CD4-positive, alpha-beta T cell treated with Interleukin-15 for 4 hours (primary cell): ENCODE measurements around the gene BAG5.

Experiments
- DNase-seq: peaks from one replicate; pipeline ENCODE4 v3.0.0-alpha.2; 2020; ENCODE audit warnings: low spot score

Gene BAG5

DNA sequence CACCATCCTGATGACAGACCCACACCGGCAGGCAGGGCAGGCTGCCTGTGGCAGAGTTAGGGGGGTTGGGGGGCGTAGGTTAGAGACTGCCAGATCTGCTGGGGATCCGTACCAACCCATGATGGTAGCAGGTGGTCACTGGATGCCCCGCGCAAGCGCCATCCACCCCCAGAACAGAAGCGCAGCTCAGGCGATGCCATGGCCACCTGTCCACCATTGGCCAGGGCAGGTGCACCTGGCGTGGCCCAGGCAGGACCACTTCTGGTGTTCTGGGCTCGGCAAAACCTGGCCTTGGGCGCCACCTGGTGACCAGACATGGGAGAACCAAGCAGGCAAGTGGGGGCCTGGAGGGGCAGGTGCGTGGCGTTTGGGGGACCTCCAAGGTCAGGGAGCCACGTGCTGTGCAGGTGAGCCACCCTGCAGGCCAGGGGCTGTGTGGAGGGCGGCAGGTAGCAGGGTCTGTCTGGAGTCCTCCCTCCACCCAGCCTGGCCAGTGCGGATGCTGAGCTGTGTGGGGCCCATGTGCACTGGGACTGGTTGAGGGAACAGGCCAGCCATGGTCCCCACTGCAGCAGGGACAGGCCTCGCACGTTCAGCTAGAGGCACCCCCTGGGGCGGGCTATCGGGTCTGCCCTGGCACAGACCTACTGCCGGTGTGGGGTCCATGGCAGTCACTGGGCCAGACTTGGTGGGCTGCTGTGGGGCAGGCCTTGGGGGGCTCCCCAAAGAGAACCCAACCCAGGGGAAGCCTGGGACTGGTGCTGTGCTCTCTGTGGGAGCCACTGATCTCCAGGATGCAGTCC lies 15.6 kb downstream of the BAG5 start:
- DNase-seq, result peak; percentile 75

DNA sequence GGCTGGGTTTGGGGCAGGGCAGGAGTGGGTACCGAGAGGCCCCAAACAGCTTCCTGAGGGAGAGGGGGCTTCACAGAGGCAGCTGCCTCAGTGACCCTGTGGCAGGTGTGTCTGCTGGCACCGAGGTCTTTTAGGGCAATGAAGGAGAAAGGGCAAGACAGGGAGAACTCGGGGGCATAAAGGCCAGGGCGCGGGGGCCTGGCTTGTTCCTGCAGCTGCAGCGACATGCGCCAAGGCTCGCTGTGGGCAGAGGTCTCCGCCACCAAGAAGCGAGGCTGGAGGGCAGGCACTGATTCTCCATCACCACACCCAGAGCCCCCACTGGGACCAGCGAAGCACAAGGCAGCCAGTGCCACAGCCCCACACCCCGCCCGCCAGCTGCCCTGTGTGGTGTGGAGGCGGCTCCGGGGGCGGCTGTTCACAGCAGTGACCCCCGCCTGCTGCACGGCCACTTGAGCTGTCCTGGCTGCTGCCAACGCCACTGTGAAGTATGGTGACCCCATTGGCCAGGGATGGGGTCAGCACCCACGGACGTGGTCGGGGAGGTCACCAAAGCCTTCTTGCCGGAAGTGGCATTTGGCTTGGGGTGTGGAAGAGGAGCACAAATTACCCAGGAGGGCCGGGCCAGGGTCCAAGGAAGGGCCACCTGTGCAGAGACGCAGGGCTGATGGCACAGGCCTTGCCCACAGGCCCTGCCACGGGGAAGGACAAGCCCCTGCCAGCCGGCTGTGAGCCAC lies 16.4 kb downstream of the BAG5 start:
- DNase-seq, result no peak

DNA sequence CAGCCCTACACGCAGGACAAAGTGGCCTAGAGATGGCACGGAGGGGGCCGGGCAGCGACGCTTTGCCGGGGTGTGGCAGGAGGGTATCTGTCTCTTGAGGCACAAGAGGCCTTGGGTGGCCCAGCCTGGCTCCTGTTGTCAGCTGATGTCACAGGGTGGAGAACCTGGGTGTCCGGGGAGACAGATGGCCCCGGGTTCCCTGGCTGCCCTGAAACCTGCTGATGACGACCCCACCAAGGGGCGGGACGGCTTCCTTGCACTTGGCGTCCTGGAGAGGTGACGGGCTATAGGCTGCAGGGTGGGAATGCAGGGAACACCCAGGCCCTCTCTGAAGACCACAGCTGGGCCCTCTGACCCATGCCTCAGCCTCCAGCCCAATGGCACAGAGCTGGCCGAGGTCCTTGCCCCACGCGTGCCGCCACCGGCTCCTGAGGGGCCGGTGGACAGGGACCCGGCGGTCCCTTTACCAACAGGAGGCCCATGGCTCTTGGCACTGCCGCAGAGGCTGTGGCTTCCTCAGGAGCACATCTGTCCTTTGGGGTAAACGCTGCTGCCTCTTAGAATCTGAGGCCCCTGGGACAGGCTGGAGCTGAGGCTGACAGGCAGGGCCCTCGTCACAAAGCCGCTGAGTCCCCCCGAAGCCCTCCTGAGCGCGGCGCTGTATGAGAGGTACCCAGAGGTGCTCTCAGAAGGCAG lies 17.1 kb downstream of the BAG5 start:
- no peak for DNase-seq

DNA sequence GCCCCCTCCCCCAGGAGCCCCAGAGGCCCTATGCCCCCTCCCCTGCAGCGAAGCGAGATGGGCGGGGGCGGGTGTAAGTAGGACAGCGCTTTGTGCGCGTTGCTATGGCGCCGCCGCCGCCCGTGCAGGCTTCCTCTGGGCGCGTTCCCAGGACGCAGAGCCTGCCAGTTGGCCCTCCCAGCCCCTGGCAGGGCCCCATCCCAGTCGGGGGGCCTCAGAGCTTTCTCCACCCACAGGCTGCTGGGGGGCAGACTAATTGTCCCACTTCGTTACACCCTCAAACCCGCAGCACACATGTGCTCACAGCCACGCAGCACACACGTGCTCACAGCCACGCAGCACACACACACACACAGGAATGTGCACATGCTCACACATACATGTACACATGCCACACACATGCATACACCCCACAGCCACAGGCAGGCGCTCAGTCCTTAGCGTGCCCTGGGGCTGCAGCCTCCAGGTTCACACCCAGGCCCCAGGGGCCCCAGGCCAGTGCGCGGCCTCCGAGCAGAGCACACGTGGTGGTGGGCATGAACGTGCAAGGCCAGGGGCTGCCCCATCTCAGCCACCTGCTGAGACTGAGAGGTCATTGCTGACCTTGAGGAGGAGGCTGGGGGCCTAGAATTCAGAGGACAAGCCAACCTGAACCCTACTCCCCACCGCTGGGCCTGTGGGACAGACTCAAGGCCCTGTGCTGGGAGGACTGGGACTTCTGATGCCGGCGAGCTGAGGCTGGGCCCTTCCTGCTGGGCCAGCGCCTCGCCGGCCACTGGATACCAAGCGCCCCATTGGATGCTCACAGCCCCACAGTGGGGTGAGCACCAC lies 17.9 kb downstream of the BAG5 start:
- no peak for DNase-seq

DNA sequence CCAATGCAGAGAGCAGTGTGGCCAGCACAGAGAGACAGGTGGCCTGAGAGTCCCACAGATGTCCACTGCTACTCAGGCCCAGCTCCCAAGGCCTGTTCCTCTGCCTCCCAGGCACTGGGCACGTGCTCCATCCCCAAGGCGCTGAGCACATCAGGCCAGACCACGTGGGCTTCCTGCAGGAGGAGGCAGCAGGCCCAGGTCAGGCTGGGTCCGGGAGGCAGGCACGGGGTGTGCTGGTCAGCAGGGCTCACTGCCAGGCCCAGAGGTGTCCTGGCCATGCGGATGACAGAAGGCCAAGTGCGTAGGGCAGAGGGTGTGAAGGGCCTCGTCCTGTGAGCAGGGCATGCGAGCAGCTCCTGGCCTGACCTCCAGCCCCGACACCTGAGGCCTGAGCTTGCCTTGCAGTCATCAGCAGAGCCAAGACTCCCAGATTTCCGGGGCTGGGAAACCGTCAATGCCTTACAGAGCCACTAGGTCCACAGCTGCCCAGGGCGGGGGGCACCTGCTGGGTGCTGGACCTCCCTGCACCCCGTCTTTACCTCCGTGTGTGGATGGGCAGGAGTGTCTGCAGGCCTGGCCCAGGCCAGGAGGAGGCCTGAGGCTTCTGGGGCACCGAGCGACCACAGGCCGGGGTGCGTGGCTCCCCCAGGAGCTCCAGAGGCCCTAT lies 18.6 kb downstream of the BAG5 start:
- DNase-seq, result no peak

DNA sequence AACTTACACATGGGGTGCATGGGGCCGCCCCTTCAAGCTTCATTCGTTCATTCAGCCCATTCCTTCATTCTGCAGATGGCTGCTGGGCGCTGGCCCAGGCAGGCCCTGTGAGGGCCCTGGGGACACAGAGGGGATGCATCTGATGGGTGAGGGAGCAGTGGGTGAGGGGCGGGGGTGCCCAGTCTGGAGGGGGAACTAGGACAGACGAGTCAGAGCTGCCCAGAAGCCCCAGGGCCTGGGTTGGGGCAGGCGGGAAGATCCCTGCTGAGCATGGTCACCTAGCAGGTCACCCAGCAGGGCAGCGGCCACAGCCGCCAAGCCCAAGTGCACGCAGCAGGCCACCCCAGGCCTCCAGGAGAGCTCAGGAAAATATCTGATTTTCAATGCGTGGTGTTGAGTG lies 19.3 kb downstream of the BAG5 start:
- DNase-seq, result no peak

DNA sequence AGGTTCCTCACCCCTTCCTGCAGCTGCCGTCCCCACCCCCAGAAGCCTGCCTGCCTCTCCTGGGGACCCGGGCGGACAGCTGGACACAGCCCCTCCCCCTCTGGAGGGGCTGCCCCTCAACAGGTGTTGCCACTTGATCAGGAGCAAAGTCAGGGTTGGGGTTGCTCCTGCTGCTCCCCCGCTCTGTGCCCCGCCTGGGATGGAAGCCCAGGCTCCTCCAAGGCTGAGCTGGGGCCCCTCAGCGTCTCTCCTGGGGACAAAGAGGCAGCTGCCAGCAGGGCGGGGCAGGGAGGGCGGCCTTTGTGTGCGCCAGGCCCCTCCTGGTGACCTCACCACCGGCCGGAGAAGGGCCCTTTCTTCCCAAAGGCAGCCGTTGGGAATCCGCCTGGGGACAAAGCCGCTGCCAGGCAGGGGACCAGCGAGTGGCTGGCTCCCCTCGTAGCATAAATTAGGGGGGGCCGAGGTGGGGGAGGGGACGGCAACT lies 19.8 kb downstream of the BAG5 start:
- no peak for DNase-seq

DNA sequence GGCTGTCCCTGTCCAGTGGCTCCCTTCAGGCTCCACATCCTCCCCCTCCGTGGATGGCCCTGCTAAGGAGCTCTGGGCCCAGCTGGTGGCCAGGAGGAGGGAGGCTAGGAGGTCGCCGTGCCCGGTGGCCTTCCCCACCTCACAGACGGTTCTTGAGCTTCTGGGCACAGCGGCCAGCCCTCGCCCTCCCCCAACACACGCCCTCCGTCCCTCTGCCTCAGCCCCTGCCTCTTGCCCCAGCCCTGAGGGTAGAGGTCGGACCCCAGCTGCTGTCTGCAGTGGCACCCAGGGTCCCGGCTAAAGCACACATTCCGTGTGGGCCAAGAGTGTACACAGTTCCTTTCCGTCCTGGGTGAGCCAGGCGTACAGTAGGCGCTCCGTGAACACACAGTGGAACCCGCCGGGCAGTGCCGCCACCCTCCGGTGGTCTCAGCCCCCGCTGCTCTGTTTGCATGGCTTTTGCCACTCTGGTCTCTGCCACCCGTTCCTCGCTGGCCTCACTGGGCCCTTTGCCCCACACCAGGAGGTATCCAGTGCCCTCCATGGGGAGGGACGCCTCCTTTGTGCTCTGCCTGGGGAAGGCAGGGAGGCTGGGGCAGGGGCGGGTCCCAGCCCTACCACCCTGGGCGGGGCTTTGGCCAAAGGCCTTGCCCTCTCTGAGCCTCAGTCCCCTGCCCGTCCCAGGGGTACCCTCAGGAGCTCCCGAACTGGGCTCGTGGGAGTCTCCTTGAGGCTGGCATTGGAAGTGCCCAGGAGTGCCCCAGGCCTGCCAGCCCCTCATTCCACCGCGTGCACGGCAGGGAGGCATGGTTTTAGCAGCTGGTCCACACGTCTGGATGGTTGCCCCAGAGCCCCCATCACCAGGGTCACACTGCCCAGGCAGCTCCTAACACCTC lies 20.5 kb downstream of the BAG5 start:
- DNase-seq, result no peak

DNA sequence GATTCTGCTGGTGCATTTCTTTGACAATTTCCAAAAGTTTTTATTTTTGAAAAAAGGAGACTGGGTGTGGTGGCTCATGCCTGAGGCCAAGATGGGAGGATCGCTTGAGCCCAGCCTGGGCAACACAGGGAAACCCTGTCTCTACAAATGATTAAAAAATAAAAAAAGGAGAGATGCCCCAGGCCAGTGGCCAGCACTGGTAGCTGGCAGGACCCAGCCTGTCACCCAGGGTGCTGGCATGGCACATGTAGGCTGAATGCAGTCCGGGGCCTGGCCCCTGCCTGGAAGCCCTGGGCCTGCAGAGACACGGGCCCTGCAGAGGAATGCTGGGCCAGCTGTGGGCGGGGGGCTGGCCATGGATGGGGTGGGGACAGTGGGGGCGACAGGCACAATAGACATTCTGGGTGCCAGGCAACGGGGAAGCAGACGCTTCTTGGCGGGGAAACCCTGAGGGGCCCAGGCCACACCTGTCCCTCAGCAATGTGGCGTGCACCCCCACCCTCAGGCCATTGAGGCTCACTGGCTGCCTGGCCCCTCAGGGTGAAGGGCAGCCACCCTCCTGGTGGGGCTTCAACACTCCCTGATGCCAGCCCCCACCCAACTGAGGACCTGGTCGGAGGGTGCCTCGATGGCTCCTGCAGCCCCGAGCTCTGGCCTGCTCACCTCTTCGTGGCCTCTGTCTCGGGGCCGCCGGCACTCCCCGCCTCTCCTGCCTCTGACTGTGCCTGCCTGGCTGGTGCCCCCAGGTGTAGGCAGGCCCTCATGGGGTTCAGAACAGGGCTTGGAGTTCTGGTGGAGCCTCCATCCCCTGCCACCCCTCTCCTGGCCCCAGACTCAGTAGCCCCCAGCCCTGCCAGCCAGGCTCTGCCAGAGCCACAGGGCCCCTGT lies 21.4 kb downstream of the BAG5 start:
- DNase-seq, result no peak

DNA sequence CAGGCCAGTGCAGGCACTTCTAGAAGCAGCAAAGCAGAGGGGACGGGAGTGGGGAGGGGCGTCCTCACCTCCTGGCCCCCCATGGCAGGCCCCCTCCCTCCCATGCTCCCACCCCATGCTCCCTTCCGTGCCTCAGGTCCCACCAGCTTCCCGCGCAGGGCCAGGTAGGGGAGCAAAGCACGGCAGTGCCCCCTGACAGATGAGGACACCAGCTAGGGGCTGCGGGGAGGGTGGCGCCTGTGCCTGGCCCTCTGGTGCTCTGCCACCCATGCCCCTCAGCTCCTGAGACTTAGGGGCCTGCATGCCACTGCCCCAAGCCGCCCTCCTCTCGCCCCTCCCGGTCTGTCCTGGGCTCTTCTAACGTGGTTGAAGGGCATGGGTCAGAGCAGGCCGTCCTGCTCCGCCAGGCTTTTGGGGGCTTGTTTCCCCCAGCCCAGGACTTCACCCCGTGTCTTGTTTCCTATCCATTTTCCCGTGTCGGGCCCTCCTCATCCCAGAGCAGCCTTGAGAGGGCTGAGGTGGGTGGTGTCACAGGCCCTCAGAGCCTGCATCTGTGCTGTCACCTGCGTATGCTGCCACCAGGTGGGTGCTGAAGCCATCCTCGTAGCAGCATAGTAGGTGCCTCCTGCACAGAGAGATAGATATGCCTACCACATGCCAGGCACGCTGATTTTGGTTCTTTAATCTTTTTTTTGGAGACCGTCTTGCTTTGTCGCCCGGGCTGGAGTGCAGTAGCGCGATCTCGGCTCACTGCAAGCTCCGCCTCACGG lies 23.2 kb downstream of the BAG5 start:
- DNase-seq, result no peak

DNA sequence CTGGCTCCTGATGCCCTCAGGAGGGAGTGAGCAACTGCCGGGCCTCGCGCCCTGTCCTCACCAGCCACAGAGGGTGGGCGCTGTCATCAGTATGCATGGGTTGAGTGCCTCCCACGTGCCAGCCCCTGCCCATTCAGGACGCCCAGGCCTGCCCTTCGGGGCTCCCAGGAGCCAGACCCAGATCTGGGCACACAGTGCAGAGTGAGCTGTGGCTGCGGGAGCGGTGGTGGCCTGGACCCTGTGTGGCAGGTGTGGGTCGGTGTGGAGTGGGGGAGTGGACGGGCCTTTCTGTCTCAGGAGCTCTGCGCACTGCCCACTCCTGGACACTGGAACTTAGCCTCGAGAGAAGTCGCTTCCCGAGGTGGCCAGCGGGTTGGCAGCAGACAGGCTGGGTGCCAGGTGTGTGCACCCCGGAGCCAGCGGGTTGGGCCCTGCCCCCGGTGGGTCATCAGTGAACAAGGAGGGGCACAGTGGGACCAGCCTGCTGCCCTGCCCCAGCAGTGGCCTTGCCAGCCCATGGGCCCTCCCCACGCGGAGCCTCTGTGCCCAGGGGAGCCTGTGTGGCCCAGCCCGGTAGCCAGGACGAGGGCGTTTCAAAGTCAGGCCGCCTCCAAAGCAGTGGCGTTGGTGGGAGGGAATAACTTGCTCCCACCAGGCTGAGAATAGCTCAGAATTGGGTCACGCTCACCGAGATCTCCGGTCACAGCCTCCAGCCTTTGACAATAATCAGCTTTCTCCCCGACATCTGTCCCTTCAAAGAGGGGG lies 24.0 kb downstream of the BAG5 start:
- DNase-seq, result no peak

DNA sequence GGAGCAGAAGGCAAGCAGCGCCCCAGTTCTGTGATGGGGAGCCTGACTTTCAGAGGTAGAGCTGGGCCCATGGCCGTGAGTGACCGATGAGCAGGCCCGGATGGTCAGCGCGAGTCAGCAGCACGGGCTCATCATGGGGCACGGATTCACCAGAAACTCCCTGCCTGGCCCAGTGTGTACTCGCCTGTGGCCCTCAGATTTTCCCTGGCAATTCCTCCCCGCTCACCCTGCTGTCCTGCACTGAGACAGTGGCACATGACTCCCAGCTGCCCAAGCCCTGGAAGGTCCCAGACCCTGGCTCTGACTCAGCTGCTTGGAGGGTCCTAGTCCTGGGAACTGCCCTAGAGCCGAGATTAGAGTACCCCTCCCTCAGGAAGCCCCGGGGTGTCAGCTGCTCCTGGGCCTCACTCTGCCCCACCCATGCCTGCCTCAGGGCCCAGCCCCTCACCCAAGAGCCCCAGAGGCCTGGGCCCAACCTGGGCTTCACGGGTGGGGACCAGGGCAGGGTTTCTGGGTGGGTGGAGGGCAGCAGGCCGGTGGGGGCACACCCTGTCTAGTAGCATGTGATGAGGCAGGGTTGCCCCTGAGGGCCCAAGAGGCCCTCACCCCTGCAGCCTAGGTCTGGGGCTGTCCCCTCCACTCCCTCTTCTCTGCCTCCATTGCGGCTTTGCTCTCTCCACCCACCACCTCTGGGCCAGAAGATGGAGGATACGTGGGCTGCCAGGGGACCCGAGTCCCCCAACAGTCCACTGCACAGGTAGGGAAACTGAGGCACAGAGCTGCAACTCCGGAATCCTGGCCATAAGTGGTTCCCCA lies 25.1 kb downstream of the BAG5 start:
- DNase-seq, result no peak

DNA sequence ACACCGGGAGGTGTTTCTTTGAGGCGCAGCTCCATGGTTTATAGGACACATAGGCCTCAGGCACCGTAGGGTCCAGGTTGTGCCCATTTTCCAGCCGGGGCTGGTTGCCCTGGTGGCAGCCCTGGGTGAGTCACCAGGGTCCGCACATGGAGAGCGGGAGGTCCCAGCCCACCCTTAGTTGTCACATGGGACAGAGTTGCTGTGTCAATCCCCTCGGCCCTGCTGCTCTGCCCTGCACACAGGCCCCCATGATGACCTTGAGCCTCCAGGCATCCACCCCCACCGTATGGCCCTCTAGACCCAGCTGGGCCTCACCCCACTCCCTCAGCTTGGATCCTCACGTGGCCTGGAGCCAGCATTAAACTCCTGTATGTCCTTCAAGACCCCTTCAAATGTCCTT lies 25.8 kb downstream of the BAG5 start:
- DNase-seq, result no peak

DNA sequence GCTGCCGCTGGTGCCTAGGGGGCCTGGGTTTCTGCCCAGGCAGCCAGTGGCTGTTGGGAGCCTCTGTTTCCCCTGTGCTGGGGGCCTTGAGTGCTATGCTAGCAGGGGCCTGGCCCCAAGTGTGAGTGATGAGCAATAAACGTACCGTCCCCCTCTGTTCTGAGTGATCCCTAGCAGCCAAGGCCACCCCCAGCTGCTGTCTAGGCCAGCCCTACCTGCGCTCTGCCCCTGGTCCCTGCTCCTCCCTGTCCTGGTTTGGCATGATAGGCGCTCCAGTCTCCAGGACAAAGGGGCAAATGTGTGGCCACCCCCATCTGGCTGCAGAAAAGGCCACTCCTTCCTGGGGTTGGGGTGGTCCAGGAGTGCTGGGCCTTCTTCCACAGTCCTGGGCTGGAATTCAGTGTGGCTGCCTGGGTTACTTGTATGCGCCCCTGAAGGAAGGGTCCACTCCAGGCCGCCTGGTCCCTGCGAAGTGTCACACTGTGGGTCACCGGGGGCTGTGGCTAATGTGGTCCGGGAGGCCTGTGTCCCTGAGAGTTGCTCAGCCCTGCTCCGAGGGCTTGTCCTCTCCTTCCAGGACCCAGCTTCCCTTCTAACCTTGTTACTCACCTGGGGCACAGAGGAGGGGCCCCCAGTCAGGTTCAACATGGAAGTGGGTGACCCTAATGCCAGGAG lies 26.4 kb downstream of the BAG5 start:
- DNase-seq, result no peak

DNA sequence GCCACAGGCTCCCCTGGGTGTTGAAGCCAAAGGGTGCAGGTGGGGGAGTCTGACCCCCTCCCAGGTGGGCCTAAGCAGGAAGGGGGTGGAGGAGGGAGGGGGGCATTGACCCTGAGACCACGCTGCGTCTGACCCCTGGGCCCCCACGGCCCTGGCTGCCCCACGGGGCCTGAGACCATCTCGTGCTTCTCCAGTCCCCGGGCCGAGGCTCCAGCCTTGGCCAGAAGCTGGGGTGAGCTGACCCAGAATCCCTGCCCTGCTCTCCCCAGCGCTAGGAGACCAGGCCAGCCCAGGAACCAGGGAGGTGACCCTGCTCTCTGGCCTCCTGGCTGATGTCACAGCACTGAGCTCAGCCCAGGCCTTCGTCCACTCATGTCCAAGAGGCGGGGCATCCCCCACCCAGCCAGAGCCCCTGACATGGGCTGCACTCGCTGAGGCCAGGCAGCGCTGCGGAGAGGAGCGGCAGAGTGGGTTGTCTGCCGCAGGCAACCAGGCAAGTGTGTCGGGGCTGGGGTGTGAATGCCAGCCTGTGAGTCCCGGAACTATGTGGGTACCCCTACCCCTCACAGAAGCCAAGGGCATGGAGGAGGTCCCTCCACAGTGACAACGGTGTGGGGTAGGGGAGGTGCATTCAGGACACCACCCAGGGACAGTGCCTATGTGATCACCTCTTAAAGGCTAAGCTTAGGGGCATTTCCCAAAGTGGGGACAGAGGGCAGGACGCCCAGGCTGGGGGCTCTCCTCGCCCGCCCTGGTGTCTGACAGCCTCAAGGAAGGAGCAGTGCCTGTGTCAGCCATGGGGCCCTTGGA lies 27.2 kb downstream of the BAG5 start:
- no peak for DNase-seq
